IMR-90 (cell line): ENCODE results near the gene KRTAP10-9. TPM values are rescaled to one million over a fixed set of nuclear protein-coding genes. Genes with fewer than 3 reads are reported as not detected.

Experiments used
- ATAC-seq: fragments of 200-7000 bp; cut with Tn5 transposase; 2 replicates; pipeline ENCODE4 v1.9.1; 2020; ENCODE audit warnings: low read depth, mild to moderate bottlenecking, moderate library complexity
- BruUV-seq: library from RNA; stranded (reverse); fragments of 400-500 nt; replicated peaks from 2 replicates; lab custom pipeline; 2021; lab: Mats Ljungman, UMichigan
- CTCF ChIA-PET: fragments of 300-600 bp; formaldehyde crosslinking; extraction: SDS; loops from one replicate; lab custom pipeline; 2021; ENCODE audit warnings: antibody characterized with exemption; lab: Yijun Ruan, JAX
- POLR2A ChIA-PET: fragments of 300-600 bp; sonication (Branson Sonifier 250); formaldehyde crosslinking; loops from one replicate; lab custom pipeline; 2022; ENCODE audit warnings: antibody characterized with exemption; ENCODE audit not compliant: unreplicated experiment; lab: Charles Lee
- DNase-seq: peaks from one replicate; pipeline ENCODE4 v3.0.0; 2013
- H2AFZ ChIP-seq: replicated peaks from 2 replicates; pipeline ENCODE3; 2013; ENCODE audit warnings: low read length, mild to moderate bottlenecking; ENCODE audit not compliant: poor library complexity
- H2AK5ac ChIP-seq: 2 replicates; pipeline ENCODE4 v1.6.1; 2013; ENCODE audit warnings: low read depth, low read length, inconsistent platforms
- H2AK9ac ChIP-seq: replicated peaks from 2 replicates; pipeline ENCODE3; 2013; ENCODE audit warnings: mild to moderate bottlenecking, low read depth, low read length, moderate library complexity; ENCODE audit not compliant: poor library complexity
- H2BK120ac ChIP-seq: 2 replicates; pipeline ENCODE4 v1.6.1; 2013; ENCODE audit warnings: low read depth, low read length, inconsistent platforms
- H2BK15ac ChIP-seq: 3 replicates; pipeline ENCODE4 v1.6.1; 2013; ENCODE audit warnings: low read depth, low read length, inconsistent platforms
- H2BK20ac ChIP-seq: 2 replicates; pipeline ENCODE4 v1.6.1; 2013; ENCODE audit warnings: low read depth, mild to moderate bottlenecking, inconsistent platforms, low read length, moderate library complexity
- H2BK5ac ChIP-seq: 2 replicates; pipeline ENCODE4 v1.6.1; 2013; ENCODE audit warnings: mild to moderate bottlenecking, low read depth, low read length, inconsistent platforms; ENCODE audit not compliant: poor library complexity, severe bottlenecking
- H3K14ac ChIP-seq: replicated peaks from 2 replicates; pipeline ENCODE4 v1.6.1; 2013; ENCODE audit warnings: low read depth, low read length, inconsistent platforms
- H3K18ac ChIP-seq: 2 replicates; pipeline ENCODE4 v1.6.1; 2013; ENCODE audit warnings: low read depth, low read length, control low read depth
- H3K23ac ChIP-seq: 2 replicates; pipeline ENCODE4 v1.6.1; 2013; ENCODE audit warnings: low read depth, low read length, inconsistent platforms
- H3K27ac ChIP-seq: 2 replicates; pipeline ENCODE4 v1.5.1; 2013; ENCODE audit warnings: mild to moderate bottlenecking, control low read depth, low read length; ENCODE audit not compliant: insufficient read depth
- H3K27me3 ChIP-seq: 2 replicates; pipeline ENCODE4 v1.6.1; 2013; ENCODE audit warnings: low read length; ENCODE audit not compliant: control insufficient read depth, insufficient read depth
- H3K36me3 ChIP-seq: 2 replicates; pipeline ENCODE4 v1.6.1; 2013; ENCODE audit warnings: low read length, mixed read lengths; ENCODE audit not compliant: control insufficient read depth, insufficient read depth
- H3K4ac ChIP-seq: 2 replicates; pipeline ENCODE4 v1.6.1; 2013; ENCODE audit warnings: low read depth, low read length, inconsistent platforms
- H3K4me1 ChIP-seq: 2 replicates; pipeline ENCODE4 v1.6.1; 2013; ENCODE audit warnings: low read length, mixed read lengths; ENCODE audit not compliant: control insufficient read depth, insufficient read depth
- H3K4me2 ChIP-seq: 2 replicates; pipeline ENCODE4 v1.6.1; 2013; ENCODE audit warnings: low read depth, mild to moderate bottlenecking, control low read depth, low read length, moderate library complexity
- H3K4me3 ChIP-seq: 2 replicates; pipeline ENCODE4 v1.5.1; 2013; ENCODE audit warnings: low read depth, mild to moderate bottlenecking, control low read depth, low read length, moderate library complexity; ENCODE audit not compliant: insufficient read depth
- H3K56ac ChIP-seq: 2 replicates; pipeline ENCODE4 v1.6.1; 2013; ENCODE audit warnings: low read length, inconsistent platforms; ENCODE audit not compliant: insufficient read depth; ENCODE audit errors: extremely low read depth
- H3K79me1 ChIP-seq, 2 experiments: 2 replicates each; pipeline ENCODE4 v1.6.1; 2013; ENCODE audit warnings: low read length in 2 of 2, inconsistent platforms in 1 of 2, low read depth in 1 of 2
- H3K9ac ChIP-seq: 2 replicates; pipeline ENCODE4 v1.6.1; 2013; ENCODE audit warnings: low read depth, low read length, control low read depth
- H3K9me1 ChIP-seq: 2 replicates; pipeline ENCODE4 v1.6.1; 2013; ENCODE audit warnings: low read length, inconsistent platforms; ENCODE audit not compliant: insufficient read depth
- H3K9me3 ChIP-seq: 2 replicates; pipeline ENCODE4 v1.6.1; 2013; ENCODE audit warnings: low read length; ENCODE audit not compliant: control insufficient read depth, insufficient read depth
- H4K20me1 ChIP-seq: 2 replicates; pipeline ENCODE4 v1.6.1; 2013; ENCODE audit warnings: low read length, inconsistent platforms; ENCODE audit not compliant: insufficient read depth
- H4K5ac ChIP-seq: 2 replicates; pipeline ENCODE4 v1.6.1; 2013; ENCODE audit warnings: mild to moderate bottlenecking, low read depth, low read length, control low read depth
- H4K8ac ChIP-seq, 2 experiments: 2 replicates each; pipeline ENCODE4 v1.6.1; 2013; ENCODE audit warnings: low read depth in 2 of 2, low read length in 2 of 2, control low read depth in 1 of 2, inconsistent platforms in 1 of 2
- H4K91ac ChIP-seq: 2 replicates; pipeline ENCODE4 v1.6.1; 2013; ENCODE audit warnings: low read depth, low read length, inconsistent platforms; ENCODE audit not compliant: insufficient read depth
- CEBPB ChIP-seq: IDR thresholded peaks from 2 replicates; pipeline ENCODE4 v1.6.1; 2012; ENCODE audit warnings: low read depth, low read length, improper control_type of control experiment
- CHD1 ChIP-seq: IDR thresholded peaks from 2 replicates; pipeline ENCODE4 v1.6.1; 2012; ENCODE audit warnings: low read depth, low read length, improper control_type of control experiment
- ELK1 ChIP-seq: fragments of 150-350 bp; IDR thresholded peaks from 2 replicates; pipeline ENCODE4 v1.6.1; 2016; ENCODE audit warnings: low read depth, mild to moderate bottlenecking, low read length, moderate library complexity, borderline replicate concordance
- FOS ChIP-seq: fragments of 150-350 bp; IDR thresholded peaks from 2 replicates; pipeline ENCODE4 v1.6.1; 2016; ENCODE audit warnings: low read depth, low read length
- MAFK ChIP-seq: IDR thresholded peaks from 2 replicates; pipeline ENCODE4 v1.6.1; 2012; ENCODE audit warnings: low read depth, low read length, improper control_type of control experiment
- MAZ ChIP-seq: IDR thresholded peaks from 2 replicates; pipeline ENCODE4 v1.6.1; 2012; ENCODE audit warnings: low read depth, mild to moderate bottlenecking, low read length, improper control_type of control experiment, moderate library complexity, borderline replicate concordance
- MXI1 ChIP-seq: IDR thresholded peaks from 2 replicates; pipeline ENCODE4 v1.6.1; 2012; ENCODE audit warnings: low read depth, mild to moderate bottlenecking, low read length, moderate library complexity, borderline replicate concordance
- NFE2L2 ChIP-seq: fragments of 150-350 bp; IDR thresholded peaks from 2 replicates; pipeline ENCODE4 v1.6.1; 2016; ENCODE audit warnings: low read depth, mild to moderate bottlenecking, low read length
- POLR2A ChIP-seq: IDR thresholded peaks from 2 replicates; pipeline ENCODE4 v1.6.1; 2012; ENCODE audit warnings: mild to moderate bottlenecking, low read depth, low read length
- RAD21 ChIP-seq: IDR thresholded peaks from 2 replicates; pipeline ENCODE4 v1.6.1; 2012; ENCODE audit warnings: low read length, improper control_type of control experiment
- RCOR1 ChIP-seq: IDR thresholded peaks from 2 replicates; pipeline ENCODE4 v1.6.1; 2012; ENCODE audit warnings: mild to moderate bottlenecking, low read length, improper control_type of control experiment; ENCODE audit not compliant: insufficient replicate concordance
- RFX5 ChIP-seq: IDR thresholded peaks from 2 replicates; pipeline ENCODE4 v1.8.0; 2012; ENCODE audit warnings: low read depth, mild to moderate bottlenecking, low read length, moderate library complexity
- SMC3 ChIP-seq: fragments of 150-350 bp; IDR thresholded peaks from 2 replicates; pipeline ENCODE4 v1.6.1; 2016; ENCODE audit warnings: low read depth, mild to moderate bottlenecking, antibody characterized with exemption, low read length, moderate library complexity
- USF2 ChIP-seq: fragments of 150-350 bp; IDR thresholded peaks from 2 replicates; pipeline ENCODE4 v1.6.1; 2017; ENCODE audit warnings: mild to moderate bottlenecking, antibody characterized with exemption, low read length, low read depth
- dilution Hi-C: fragments of 300-500 bp; cut with HindIII; formaldehyde crosslinking; loops from one replicate; pipeline ENCODE4 v1.14.3; 2018; ENCODE audit warnings: low sequenced_read_pairs; ENCODE audit not compliant: unreplicated experiment
- in situ Hi-C: fragments of 300-500 bp; cut with MboI; formaldehyde crosslinking; loops from 3 replicates; pipeline ENCODE4 v1.14.3; 2019; ENCODE audit warnings: low sequenced_read_pairs, inconsistent platforms, mixed read lengths
- intact Hi-C: fragments of 100-400 bp; cut with micrococcal nuclease; formaldehyde crosslinking; loops from 2 replicates; pipeline ENCODE4 v1.10.0; 2022
- polyA plus RNA-seq, 3 experiments: library from polyadenylated mRNA; depleted of rRNA; stranded (reverse); fragments of >200 nt; gene quantifications; 2 replicates each; pipeline ENCODE4 v1.2.3, GENCODE V29; 2012; ENCODE audit warnings: low replicate concordance in 1 of 3
- total RNA-seq: library from RNA; depleted of rRNA; stranded (reverse); fragments of >200 nt; gene quantifications from 2 replicates; pipeline ENCODE4 v1.2.3, GENCODE V29; 2012

The KRTAP10-9 gene
- total and polyA plus RNA-seq, 2 of the 4 experiments (the other 2 are of a cell fraction), result not detected

DNA sequence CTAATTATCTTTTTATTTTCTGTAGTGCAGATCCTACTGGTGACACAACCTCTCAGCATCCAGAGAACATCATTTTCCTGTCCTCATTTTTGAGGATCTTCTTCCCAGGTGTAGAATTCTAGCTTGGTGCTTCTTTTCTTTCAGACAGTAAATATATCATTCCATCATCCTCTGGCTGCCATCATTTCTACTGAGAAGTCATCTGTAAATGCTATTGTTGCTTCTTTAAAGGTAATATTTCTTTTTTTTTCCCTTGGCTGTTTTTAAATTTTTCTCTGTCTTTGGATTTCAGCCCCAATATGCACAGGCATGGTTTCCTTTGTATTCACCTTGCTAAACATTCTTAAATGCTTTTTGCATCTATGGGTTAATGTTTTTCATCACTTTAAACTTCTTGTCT is 3.3 kb upstream of the KRTAP10-9 start:
- Histone ChIP-seq H3K18ac (no peak overlapping the region), H4K5ac (no peak overlapping the region), H3K56ac (no peak overlapping the region), H3K4me3 (no peak overlapping the region), H3K27me3 (peaks cover 2% of the 10 kb centered on the region; the same call in 1 of the 2 replicates), H2BK15ac (no peak overlapping the region), H3K4me2 (no peak overlapping the region), H2AK5ac (no peak overlapping the region), H2AFZ (no peak overlapping the region), H3K23ac (no peak overlapping the region), H2BK20ac (no peak overlapping the region), H2BK5ac (no peak overlapping the region), H3K14ac (no peak overlapping the region), H3K36me3 (no peaks in the 10 kb centered on the region), H4K20me1 (no peaks in the 10 kb centered on the region), H3K27ac (no peak overlapping the region), H3K9ac (no peak overlapping the region), H4K91ac (no peak overlapping the region), H3K4ac (no peak overlapping the region), H3K9me3 (0 out of 2 replicates have a peak, but pooled peaks cover 1% of the 10 kb centered on the region), H3K4me1 (no peaks in the 10 kb centered on the region), H3K79me1 (no peaks in the 10 kb centered on the region), H2BK120ac (no peak overlapping the region), H2AK9ac (no peak overlapping the region), H3K9me1 (no peaks in the 10 kb centered on the region), H4K8ac (no peak overlapping the region)
- no peak for TF ChIP-seq MXI1
- no peak for TF ChIP-seq FOS
- TF ChIP-seq RCOR1, result no peak
- TF ChIP-seq MAFK, result no peak
- no peak for TF ChIP-seq ELK1
- no peak for TF ChIP-seq SMC3
- TF ChIP-seq CHD1, result no peak
- no peak for TF ChIP-seq USF2
- TF ChIP-seq RAD21, result no peak
- no peak for TF ChIP-seq NFE2L2
- no peak for TF ChIP-seq CEBPB
- TF ChIP-seq MAZ, result no peak
- no peak for TF ChIP-seq RFX5
- no peak for TF ChIP-seq POLR2A
- intact Hi-C loops, result no loop called here
- ATAC-seq (no peak), DNase-seq (no peak)
- no TSS peak for BruUV-seq
- in situ Hi-C loops, result no loop called here
- ChIA-PET POLR2A (no interaction called here), CTCF (no interaction called here)
- dilution Hi-C loops, result no loop called here
